ENCODE measurements around the gene SOWAHB. TPM values are rescaled to one million over a fixed set of nuclear protein-coding genes. Genes with fewer than 3 reads are reported as not detected.

The SOWAHB gene
- total RNA-seq, 2 experiments from 2014 or later, result not detected

- Histone ChIP-seq H3K9me2 (ENCODE audit: insufficient read depth, low read length) (no peaks in the 10 kb centered on the region), H2AFZ (ENCODE audit: low read length) (no peak overlapping the region)
- POLR2A ChIA-PET, result interaction anchor here (0.7 kb wide), 1 partner anchor 12 kb away, joined by 3 read pairs; no protein-coding TSS in a partner anchor
Observed at GRCh38 chr4:76896614-76897535, 1.1 kb downstream of the SOWAHB start.

GRCh38 chr4:76896048-76896447 lies 1.9 kb downstream of the SOWAHB start:
- intact Hi-C loops (cut with micrococcal nuclease; ENCODE audit: unreplicated experiment), result no loop called here
- no peaks in the 10 kb centered on the region for H3K9me2 ChIP-seq (ENCODE audit: insufficient read depth, low read length)
- H3K4me3 ChIP-seq (ENCODE audit: low read depth, low read length, poor library complexity, severe bottlenecking), result no peak overlapping the region
- TF ChIP-seq EZH2phosphoT487 (IDR thresholded peaks at IDR 0.05; ENCODE audit: borderline replicate concordance, low read depth, low read length), result no peak
- TF ChIP-seq, protein P1, sequence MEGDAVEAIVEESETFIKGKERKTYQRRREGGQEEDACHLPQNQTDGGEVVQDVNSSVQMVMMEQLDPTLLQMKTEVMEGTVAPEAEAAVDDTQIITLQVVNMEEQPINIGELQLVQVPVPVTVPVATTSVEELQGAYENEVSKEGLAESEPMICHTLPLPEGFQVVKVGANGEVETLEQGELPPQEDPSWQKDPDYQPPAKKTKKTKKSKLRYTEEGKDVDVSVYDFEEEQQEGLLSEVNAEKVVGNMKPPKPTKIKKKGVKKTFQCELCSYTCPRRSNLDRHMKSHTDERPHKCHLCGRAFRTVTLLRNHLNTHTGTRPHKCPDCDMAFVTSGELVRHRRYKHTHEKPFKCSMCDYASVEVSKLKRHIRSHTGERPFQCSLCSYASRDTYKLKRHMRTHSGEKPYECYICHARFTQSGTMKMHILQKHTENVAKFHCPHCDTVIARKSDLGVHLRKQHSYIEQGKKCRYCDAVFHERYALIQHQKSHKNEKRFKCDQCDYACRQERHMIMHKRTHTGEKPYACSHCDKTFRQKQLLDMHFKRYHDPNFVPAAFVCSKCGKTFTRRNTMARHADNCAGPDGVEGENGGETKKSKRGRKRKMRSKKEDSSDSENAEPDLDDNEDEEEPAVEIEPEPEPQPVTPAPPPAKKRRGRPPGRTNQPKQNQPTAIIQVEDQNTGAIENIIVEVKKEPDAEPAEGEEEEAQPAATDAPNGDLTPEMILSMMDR (conservative IDR thresholded peaks at IDR 0.05; ENCODE audit: low read length), result no peak
- no peaks in the 10 kb centered on the region for H4K20me1 ChIP-seq (ENCODE audit: insufficient read depth, low read length)
- no peaks in the 10 kb centered on the region for H3K36me3 ChIP-seq (ENCODE audit: insufficient read depth, low read length)
- ChIA-PET CTCF (ENCODE audit: unreplicated experiment) (no interaction called here), POLR2A (interaction anchor here (0.7 to 1.2 kb wide), 2 partner anchors 13 kb away, joined by 3 to 4 read pairs; no protein-coding TSS in a partner anchor)
- no peak overlapping the region for H3K27ac ChIP-seq (ENCODE audit: low read depth, low read length, poor library complexity, severe bottlenecking)
- DNase-seq (ENCODE audit: low spot score), result no peak
- no peak overlapping the region for H2AFZ ChIP-seq (ENCODE audit: low read length)
- no peaks in the 10 kb centered on the region for H3K4me1 ChIP-seq (ENCODE audit: insufficient read depth, low read length, poor library complexity, severe bottlenecking)
- no peaks in the 10 kb centered on the region for H3K79me2 ChIP-seq (ENCODE audit: insufficient read depth, low read depth, low read length)
- no peak overlapping the region for H3K4me2 ChIP-seq (ENCODE audit: low read length)
- no TSS peak for BruUV-seq (replicated peaks)
- no peaks in the 10 kb centered on the region for H3K9me3 ChIP-seq (ENCODE audit: low read length)

More at GRCh38 chr4:76896614-76897535, 1.1 kb downstream of the SOWAHB start:
- H3K79me2 ChIP-seq (ENCODE audit: insufficient read depth, low read depth, low read length), result no peaks in the 10 kb centered on the region
- no peaks in the 10 kb centered on the region for H3K4me1 ChIP-seq (ENCODE audit: insufficient read depth, low read length, poor library complexity, severe bottlenecking)
- intact Hi-C loops (cut with micrococcal nuclease; ENCODE audit: unreplicated experiment), result no loop called here
- H3K9me3 ChIP-seq (ENCODE audit: low read length), result no peaks in the 10 kb centered on the region
- H3K36me3 ChIP-seq (ENCODE audit: insufficient read depth, low read length), result no peaks in the 10 kb centered on the region
- BruUV-seq (replicated peaks), result no TSS peak
- no peak for TF ChIP-seq EZH2phosphoT487 (IDR thresholded peaks at IDR 0.05; ENCODE audit: borderline replicate concordance, low read depth, low read length)
- TF ChIP-seq, protein P1 (conservative IDR thresholded peaks at IDR 0.05; ENCODE audit: low read length), result no peak
- no peak overlapping the region for H3K27ac ChIP-seq (ENCODE audit: low read depth, low read length, poor library complexity, severe bottlenecking)
- DNase-seq (ENCODE audit: low spot score), result no peak
- H3K4me2 ChIP-seq (ENCODE audit: low read length), result no peak overlapping the region
- CTCF ChIA-PET (ENCODE audit: unreplicated experiment), result no interaction called here
- H3K4me3 ChIP-seq (ENCODE audit: low read depth, low read length, poor library complexity, severe bottlenecking), result no peak overlapping the region
- H4K20me1 ChIP-seq (ENCODE audit: insufficient read depth, low read length), result no peaks in the 10 kb centered on the region

- TF ChIP-seq EZH2phosphoT487 (IDR thresholded peaks at IDR 0.05; ENCODE audit: borderline replicate concordance, low read depth, low read length), result no peak
- no peak overlapping the region for H3K4me2 ChIP-seq (ENCODE audit: low read length)
Observed at GRCh38 chr4:76895619-76896018, 2.3 kb downstream of the SOWAHB start.

More at GRCh38 chr4:76895619-76896018, 2.3 kb downstream of the SOWAHB start:
- BruUV-seq (replicated peaks), result no TSS peak
- Histone ChIP-seq H3K79me2 (ENCODE audit: insufficient read depth, low read depth, low read length) (no peaks in the 10 kb centered on the region), H3K4me1 (ENCODE audit: insufficient read depth, low read length, poor library complexity, severe bottlenecking) (no peaks in the 10 kb centered on the region), H3K27ac (ENCODE audit: low read depth, low read length, poor library complexity, severe bottlenecking) (no peak overlapping the region), H3K9me3 (ENCODE audit: low read length) (no peaks in the 10 kb centered on the region), H4K20me1 (ENCODE audit: insufficient read depth, low read length) (no peaks in the 10 kb centered on the region), H3K9me2 (ENCODE audit: insufficient read depth, low read length) (no peaks in the 10 kb centered on the region), H3K4me3 (ENCODE audit: low read depth, low read length, poor library complexity, severe bottlenecking) (no peak overlapping the region), H2AFZ (ENCODE audit: low read length) (no peak overlapping the region), H3K36me3 (ENCODE audit: insufficient read depth, low read length) (no peaks in the 10 kb centered on the region)
- intact Hi-C loops (cut with micrococcal nuclease; ENCODE audit: unreplicated experiment), result no loop called here
- ChIA-PET CTCF (ENCODE audit: unreplicated experiment) (no interaction called here), POLR2A (interaction anchor here (1.2 kb wide), 1 partner anchor 13 kb away, joined by 4 read pairs; no protein-coding TSS in a partner anchor)
- DNase-seq (ENCODE audit: low spot score), result no peak

All from OCI-LY7 (cell line).